ENCODE results near the gene SLC25A26.

DNA sequence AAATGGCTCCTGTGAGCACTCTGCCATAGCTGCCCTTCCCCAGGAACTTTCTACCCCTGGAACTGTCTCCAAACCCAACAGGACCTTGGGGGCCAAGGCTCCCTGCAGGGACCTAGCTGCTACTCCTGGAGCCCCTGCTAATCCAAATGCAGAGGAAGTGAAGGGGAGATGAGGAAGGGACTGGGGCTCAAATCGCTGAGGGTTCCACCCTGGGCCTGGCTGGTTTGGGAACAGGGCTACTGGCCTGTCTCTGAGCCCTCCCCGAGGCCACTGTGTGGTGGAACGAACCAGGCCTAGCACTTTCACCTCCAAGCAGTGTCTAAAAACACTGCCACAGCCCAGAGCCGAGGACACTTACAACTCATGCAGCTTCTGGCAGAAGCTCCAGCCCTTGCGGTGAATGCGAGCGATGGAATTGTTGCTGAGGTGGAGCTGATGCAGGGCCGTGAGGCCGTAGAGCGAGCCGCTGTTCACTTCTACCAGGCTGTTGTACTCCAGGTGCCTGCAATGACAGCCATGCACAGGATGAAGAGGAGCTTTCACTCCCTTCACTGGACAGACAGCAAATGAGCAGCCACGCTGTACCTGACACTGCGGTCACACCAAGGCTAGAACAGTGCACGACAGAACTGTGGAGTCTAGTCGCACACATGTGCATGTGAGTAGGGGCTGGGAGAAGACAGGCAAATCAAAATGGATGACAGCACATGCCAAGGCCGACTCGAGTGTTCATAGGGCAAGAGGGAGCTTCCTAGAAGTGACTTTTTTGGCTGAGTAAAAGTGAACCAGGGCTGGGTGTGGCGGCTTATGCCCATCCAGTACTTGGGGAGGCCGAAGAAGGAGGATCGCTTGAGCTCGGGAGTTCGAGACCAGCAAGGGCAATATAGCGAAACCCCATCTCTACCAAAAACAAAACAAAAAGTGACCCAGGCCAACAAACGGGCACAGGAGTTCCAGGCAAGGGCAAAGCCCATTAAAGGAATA, 189.3 kb downstream of the SLC25A26 start:
- TF ChIP-seq POLR2AphosphoS5 (IDR thresholded peaks at IDR 0.05) (no peak), POLR2A (IDR thresholded peaks at IDR 0.05) (no peak)
- TF ChIP-seq, protein P1, sequence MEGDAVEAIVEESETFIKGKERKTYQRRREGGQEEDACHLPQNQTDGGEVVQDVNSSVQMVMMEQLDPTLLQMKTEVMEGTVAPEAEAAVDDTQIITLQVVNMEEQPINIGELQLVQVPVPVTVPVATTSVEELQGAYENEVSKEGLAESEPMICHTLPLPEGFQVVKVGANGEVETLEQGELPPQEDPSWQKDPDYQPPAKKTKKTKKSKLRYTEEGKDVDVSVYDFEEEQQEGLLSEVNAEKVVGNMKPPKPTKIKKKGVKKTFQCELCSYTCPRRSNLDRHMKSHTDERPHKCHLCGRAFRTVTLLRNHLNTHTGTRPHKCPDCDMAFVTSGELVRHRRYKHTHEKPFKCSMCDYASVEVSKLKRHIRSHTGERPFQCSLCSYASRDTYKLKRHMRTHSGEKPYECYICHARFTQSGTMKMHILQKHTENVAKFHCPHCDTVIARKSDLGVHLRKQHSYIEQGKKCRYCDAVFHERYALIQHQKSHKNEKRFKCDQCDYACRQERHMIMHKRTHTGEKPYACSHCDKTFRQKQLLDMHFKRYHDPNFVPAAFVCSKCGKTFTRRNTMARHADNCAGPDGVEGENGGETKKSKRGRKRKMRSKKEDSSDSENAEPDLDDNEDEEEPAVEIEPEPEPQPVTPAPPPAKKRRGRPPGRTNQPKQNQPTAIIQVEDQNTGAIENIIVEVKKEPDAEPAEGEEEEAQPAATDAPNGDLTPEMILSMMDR (IDR thresholded peaks at IDR 0.05) = no peak

Data from transverse colon (tissue), 4 donors.